Measurements from ENCODE around the gene OVOL1. TPM values are rescaled to one million over a fixed set of nuclear protein-coding genes. Genes with fewer than 3 reads are reported as not detected.
A peak's percentile ranks its signal among the peaks of the same experiment; 100 is the strongest.

Gene OVOL1
- total and polyA plus RNA-seq, 4 donors, result 0.05 TPM; not detected in 3

DNA sequence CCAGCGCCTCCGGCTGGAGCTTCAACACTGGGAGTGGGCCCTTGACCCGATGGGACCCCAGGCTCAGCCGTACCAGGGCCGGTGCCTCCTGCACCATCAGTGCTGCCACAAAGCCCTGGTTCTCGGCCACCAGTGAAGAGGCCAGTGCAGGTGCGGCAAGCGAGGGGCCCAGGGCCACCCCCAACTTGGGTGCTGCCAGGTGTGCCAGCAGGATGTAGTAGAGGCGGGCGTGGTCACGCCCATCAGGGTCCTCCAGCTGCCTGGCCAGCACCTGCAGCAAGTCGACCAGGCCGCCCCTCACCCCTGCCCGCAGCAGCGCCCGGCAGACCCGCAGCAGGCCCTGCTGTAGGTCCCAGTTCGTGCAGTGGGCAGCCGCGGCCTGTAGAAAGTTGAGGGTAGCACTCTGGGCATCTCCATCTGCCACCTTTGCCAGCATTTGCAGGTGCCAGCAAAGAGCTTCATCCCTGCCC lies 8.4 kb upstream of the OVOL1 start:
- Histone ChIP-seq H3K4me1 (ENCODE audit: control insufficient read depth in 4 of 4, insufficient read depth in 4 of 4, low read length in 3 of 4) (peaks cover 4 to 19% (median 18%) of the 10 kb centered on the region in 4 donors), H3K9me3 (ENCODE audit: control insufficient read depth in 4 of 4, low read length in 3 of 4) (no peaks in the 10 kb centered on the region), H3K27ac (ENCODE audit: low read depth in 1 of 2, low read length in 2 of 2) (no peak overlapping the region), H3K4me3 (ENCODE audit: low read depth in 1 of 3, low read length in 3 of 3) (no peak overlapping the region), H3K36me3 (ENCODE audit: control insufficient read depth in 4 of 4, insufficient read depth in 3 of 4, low read depth in 1 of 4, low read length in 3 of 4) (peaks cover 0 to 6% (median 0%) of the 10 kb centered on the region in 4 donors), H3K9ac (ENCODE audit: low read depth in 1 of 2, low read length in 2 of 2) (no peak overlapping the region), H3K27me3 (ENCODE audit: control insufficient read depth in 4 of 4, insufficient read depth in 4 of 4, low read length in 3 of 4) (no peaks in the 10 kb centered on the region)
- 94% methylated on average over 20 of the region's 20 CpGs for WGBS
- no peak for DNase-seq (ENCODE audit: low spot score)
- TF ChIP-seq FOXA2 (IDR thresholded peaks at IDR 0.05) (no peak), TAF1 (conservative IDR thresholded peaks at IDR 0.05) (no peak), HNF4G (IDR thresholded peaks at IDR 0.05) (no peak), JUND (IDR thresholded peaks at IDR 0.05) (no peak), GABPA (IDR thresholded peaks at IDR 0.05 in 1 of 2, conservative IDR thresholded peaks at IDR 0.05 in 1 of 2) (no peak), EGR1 (IDR thresholded peaks at IDR 0.05; ENCODE audit: low read depth in 2 of 2) (no peak), NR2F2 (IDR thresholded peaks at IDR 0.05) (no peak), HNF4A (conservative IDR thresholded peaks at IDR 0.05) (no peak), RXRA (IDR thresholded peaks at IDR 0.05) (no peak), YY1 (IDR thresholded peaks at IDR 0.05) (no peak), FOXA1 (IDR thresholded peaks at IDR 0.05) (no peak)
- TF ChIP-seq, protein P1, sequence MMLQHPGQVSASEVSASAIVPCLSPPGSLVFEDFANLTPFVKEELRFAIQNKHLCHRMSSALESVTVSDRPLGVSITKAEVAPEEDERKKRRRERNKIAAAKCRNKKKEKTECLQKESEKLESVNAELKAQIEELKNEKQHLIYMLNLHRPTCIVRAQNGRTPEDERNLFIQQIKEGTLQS (IDR thresholded peaks at IDR 0.05), result no peak
- TF ChIP-seq, protein P2, sequence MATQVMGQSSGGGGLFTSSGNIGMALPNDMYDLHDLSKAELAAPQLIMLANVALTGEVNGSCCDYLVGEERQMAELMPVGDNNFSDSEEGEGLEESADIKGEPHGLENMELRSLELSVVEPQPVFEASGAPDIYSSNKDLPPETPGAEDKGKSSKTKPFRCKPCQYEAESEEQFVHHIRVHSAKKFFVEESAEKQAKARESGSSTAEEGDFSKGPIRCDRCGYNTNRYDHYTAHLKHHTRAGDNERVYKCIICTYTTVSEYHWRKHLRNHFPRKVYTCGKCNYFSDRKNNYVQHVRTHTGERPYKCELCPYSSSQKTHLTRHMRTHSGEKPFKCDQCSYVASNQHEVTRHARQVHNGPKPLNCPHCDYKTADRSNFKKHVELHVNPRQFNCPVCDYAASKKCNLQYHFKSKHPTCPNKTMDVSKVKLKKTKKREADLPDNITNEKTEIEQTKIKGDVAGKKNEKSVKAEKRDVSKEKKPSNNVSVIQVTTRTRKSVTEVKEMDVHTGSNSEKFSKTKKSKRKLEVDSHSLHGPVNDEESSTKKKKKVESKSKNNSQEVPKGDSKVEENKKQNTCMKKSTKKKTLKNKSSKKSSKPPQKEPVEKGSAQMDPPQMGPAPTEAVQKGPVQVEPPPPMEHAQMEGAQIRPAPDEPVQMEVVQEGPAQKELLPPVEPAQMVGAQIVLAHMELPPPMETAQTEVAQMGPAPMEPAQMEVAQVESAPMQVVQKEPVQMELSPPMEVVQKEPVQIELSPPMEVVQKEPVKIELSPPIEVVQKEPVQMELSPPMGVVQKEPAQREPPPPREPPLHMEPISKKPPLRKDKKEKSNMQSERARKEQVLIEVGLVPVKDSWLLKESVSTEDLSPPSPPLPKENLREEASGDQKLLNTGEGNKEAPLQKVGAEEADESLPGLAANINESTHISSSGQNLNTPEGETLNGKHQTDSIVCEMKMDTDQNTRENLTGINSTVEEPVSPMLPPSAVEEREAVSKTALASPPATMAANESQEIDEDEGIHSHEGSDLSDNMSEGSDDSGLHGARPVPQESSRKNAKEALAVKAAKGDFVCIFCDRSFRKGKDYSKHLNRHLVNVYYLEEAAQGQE (IDR thresholded peaks at IDR 0.05), result no peak
- TF ChIP-seq, protein P3, sequence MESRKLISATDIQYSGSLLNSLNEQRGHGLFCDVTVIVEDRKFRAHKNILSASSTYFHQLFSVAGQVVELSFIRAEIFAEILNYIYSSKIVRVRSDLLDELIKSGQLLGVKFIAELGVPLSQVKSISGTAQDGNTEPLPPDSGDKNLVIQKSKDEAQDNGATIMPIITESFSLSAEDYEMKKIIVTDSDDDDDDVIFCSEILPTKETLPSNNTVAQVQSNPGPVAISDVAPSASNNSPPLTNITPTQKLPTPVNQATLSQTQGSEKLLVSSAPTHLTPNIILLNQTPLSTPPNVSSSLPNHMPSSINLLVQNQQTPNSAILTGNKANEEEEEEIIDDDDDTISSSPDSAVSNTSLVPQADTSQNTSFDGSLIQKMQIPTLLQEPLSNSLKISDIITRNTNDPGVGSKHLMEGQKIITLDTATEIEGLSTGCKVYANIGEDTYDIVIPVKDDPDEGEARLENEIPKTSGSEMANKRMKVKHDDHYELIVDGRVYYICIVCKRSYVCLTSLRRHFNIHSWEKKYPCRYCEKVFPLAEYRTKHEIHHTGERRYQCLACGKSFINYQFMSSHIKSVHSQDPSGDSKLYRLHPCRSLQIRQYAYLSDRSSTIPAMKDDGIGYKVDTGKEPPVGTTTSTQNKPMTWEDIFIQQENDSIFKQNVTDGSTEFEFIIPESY (IDR thresholded peaks at IDR 0.05), result no peak

DNA sequence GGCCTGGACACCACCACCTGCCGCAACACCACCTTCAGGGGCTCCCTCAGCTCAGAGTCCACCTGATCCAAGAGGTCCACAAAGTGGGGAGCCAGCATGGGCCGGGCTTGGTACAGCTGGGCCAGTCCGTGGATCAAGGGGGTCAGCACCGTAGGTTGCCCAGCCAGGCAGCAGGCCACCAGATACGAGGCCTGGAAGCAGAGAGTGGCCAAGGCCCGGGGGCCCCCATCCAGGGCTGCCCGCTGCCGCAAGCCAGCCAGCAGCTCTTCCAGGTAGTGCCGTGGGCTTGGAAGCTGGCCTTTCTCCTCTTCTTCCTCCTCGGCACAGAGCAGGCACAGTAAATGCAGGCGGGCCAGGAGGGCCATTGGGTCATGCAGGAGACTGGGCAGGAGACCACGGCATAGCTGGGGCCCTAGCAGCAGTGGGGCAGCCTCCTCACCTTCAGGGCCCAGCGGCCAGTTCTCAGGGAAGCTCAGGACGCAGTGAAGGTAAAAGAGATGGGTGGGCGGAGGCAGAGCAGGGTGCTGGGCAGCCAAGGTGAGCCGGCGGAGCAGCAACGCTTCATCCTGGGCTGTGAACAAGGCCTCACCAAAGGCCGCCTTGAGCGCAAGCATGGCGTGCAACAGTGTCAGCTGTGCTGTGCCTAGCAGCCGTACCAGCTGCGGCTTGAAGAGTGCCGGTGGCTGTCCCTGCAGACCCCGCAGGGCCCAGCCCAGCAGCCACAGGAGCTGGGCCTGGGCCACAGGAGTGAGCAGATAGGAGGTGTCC lies 7.8 kb upstream of the OVOL1 start:
- 96% methylated on average over 25 of the region's 25 CpGs for WGBS
- H3K9me3 ChIP-seq (ENCODE audit: control insufficient read depth in 4 of 4, low read length in 3 of 4), result no peaks in the 10 kb centered on the region
- H3K4me1 ChIP-seq (ENCODE audit: control insufficient read depth in 4 of 4, insufficient read depth in 4 of 4, low read length in 3 of 4), result peaks cover 4 to 19% (median 18%) of the 10 kb centered on the region in 4 donors
- DNase-seq (ENCODE audit: low spot score), result no peak
- H3K27ac ChIP-seq (ENCODE audit: low read depth in 1 of 2, low read length in 2 of 2), result no peak overlapping the region
- peak overlapping the region in 1 of 2 donors; percentile 19 for H3K9ac ChIP-seq (ENCODE audit: low read depth in 1 of 2, low read length in 2 of 2)
- no peaks in the 10 kb centered on the region for H3K27me3 ChIP-seq (ENCODE audit: control insufficient read depth in 4 of 4, insufficient read depth in 4 of 4, low read length in 3 of 4)
- peaks cover 0 to 6% (median 0%) of the 10 kb centered on the region in 4 donors for H3K36me3 ChIP-seq (ENCODE audit: control insufficient read depth in 4 of 4, insufficient read depth in 3 of 4, low read depth in 1 of 4, low read length in 3 of 4)
- TF ChIP-seq GABPA (IDR thresholded peaks at IDR 0.05 in 1 of 2, conservative IDR thresholded peaks at IDR 0.05 in 1 of 2), result no peak
- no peak for TF ChIP-seq FOXA2 (IDR thresholded peaks at IDR 0.05)
- TF ChIP-seq, protein P1 (IDR thresholded peaks at IDR 0.05), result no peak
- no peak for TF ChIP-seq YY1 (IDR thresholded peaks at IDR 0.05)
- TF ChIP-seq, protein P4, sequence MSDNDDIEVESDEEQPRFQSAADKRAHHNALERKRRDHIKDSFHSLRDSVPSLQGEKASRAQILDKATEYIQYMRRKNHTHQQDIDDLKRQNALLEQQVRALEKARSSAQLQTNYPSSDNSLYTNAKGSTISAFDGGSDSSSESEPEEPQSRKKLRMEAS (IDR thresholded peaks at IDR 0.05), result no peak
- peak overlapping the region in 2 of 3 donors; percentile 27 to 92 for H3K4me3 ChIP-seq (ENCODE audit: low read depth in 1 of 3, low read length in 3 of 3)

Data from liver (tissue), 9 donors.